RWPE1 (cell line): ENCODE results near the gene DLG3.

Source experiments
- CTCF ChIA-PET: fragments of 350-600 bp; sonication (Branson Sonifier 250); formaldehyde crosslinking; extraction: SDS; loops from one replicate; lab custom pipeline; 2021; lab: Yijun Ruan, JAX
- POLR2A ChIA-PET: fragments of 400-600 bp; formaldehyde crosslinking; extraction: SDS; loops from one replicate; lab custom pipeline; 2020; ENCODE audit warnings: antibody characterized with exemption; ENCODE audit not compliant: low non-redundant PET; lab: Yijun Ruan, JAX
- DNase-seq: peaks from one replicate; pipeline ENCODE4 v3.0.0; 2012; ENCODE audit warnings: low spot score
- H3K27ac ChIP-seq: fragments of 450-650 bp; 2 replicates; pipeline ENCODE4 v1.5.1; 2017
- CTCF ChIP-seq: fragments of 450-650 bp; conservative IDR thresholded peaks from 2 replicates; pipeline ENCODE4 v1.5.1; 2017; ENCODE audit warnings: low read depth, mild to moderate bottlenecking

DLG3 gene

DNA sequence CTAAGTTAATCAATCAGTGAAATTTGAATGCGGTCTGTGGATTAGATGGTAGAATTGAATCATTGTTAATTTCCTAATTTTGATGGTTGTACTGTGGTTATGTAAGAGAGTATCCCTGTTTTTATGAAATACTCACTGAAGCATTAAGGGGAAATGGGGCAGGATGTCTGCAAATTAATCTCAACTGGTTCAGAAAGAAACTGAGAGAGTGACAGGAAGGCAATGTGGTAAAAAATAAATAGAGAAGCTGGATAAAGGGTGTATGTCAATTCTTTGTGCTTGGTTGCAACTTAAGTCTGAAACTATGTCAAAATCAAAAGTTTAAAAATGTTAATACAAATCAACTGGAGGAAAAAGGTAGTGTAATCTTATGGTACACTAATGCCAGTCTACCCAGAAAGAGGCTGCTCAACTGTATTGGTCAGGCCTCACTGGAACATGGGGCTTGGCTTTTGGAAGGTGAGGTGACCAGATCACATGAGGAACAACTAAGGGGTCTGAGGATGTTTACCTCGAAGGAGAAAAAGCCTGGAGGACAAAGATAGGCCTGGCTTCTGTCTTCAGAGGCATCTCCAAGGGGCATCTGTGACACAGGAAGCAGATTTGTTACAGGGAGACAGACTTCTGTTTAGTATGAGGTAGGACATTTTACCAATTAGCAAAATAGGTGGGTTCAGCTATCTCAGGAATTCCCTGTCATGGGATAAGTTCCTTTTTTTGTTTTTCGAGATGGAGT, 83.1 kb downstream of the DLG3 start:
- ChIA-PET POLR2A (no interaction called here), CTCF (interaction anchor here (0.6 kb wide), 1 partner anchor 241 kb away, joined by 3 read pairs; no protein-coding TSS in a partner anchor)
- no peak overlapping the region for H3K27ac ChIP-seq
- no peak for DNase-seq
- TF ChIP-seq CTCF: no peak

DNA sequence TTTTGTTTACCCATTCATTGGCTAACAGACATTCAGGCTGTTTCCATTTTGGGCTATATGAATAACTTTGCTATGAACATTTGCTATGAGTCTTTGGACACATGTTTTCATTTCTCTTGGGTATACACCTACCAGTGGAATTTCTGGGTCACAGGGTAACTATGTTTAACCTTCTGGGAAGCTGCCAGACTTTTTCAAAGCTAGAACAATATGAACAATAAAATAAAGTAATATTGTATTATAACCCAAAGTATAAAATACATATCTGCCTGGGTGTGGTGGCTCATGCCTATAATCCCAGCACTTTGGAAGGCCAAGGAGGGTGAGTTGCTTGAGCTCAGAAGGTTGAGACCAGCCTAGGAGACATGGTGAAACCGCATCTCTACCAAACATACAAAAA, 90.6 kb downstream of the DLG3 start:
- POLR2A ChIA-PET: no interaction called here
- DNase-seq: no peak
- no peak overlapping the region for H3K27ac ChIP-seq
- CTCF ChIA-PET: no interaction called here
- no peak for TF ChIP-seq CTCF

GRCh38 chrX:70549429-70549828, 104.8 kb downstream of the DLG3 start:
- no peak for TF ChIP-seq CTCF
- ChIA-PET POLR2A (no interaction called here), CTCF (no interaction called here)
- no peak overlapping the region for H3K27ac ChIP-seq
- no peak for DNase-seq

GRCh38 chrX:70552130-70552704, 107.6 kb downstream of the DLG3 start:
- ChIA-PET CTCF (interaction anchor here (0.7 kb wide), 1 partner anchor 118 kb away, joined by 3 read pairs; no protein-coding TSS in a partner anchor), POLR2A (no interaction called here)
- no peak for DNase-seq
- TF ChIP-seq CTCF: no peak
- no peak overlapping the region for H3K27ac ChIP-seq

DNA sequence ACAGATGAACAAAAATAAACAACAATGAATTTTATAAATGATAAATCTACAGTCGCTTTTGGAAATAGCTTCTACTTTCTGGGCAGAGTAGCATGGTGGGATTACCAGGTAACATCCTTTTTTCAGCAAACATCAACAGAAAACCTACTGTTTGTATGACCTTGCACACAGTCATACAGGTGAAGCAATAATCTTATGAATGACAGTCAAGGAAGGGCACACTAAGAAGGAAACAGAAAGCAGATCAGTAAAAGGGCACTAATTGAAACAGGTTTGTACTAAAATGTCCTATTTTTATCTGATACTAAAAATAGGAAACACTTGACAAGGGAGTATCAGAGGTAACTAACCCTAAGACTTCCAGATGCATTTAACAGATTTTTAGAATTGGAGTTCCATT, 108.9 kb downstream of the DLG3 start:
- no peak for TF ChIP-seq CTCF
- DNase-seq: no peak
- no peak overlapping the region for H3K27ac ChIP-seq
- POLR2A ChIA-PET: no interaction called here
- CTCF ChIA-PET: no interaction called here

DNA sequence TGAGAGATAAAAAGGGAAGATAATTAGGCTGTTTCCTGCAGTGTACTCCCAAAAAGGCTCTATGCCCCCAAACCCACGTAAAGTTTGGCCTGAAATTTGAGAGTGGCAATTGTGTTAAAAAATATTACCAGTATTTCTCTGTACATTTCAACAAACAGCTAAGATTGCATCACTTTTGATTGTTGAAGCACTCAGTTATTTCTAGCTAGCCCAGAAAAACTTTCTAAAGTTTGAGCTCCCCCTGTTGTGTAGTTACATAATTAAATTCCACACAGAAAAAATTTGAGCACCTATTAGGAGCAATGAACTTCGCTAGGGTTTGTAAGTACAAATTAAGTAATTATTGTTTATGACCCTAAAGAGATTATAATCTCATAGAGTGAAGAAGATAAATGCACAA, 109.4 kb downstream of the DLG3 start:
- ChIA-PET CTCF (interaction anchor here (0.8 kb wide), 1 partner anchor 111 kb away, joined by 4 read pairs; no protein-coding TSS in a partner anchor), POLR2A (no interaction called here)
- TF ChIP-seq CTCF: no peak; the same call in 1 of the 2 replicates
- H3K27ac ChIP-seq: no peak overlapping the region
- DNase-seq: peak; percentile 17
